ENCODE data around the gene MAML1. TPM values are rescaled to one million over a fixed set of nuclear protein-coding genes. Genes with fewer than 3 reads are reported as not detected.
"Not testable (repeated sequence)": the region's sequence is repeated elsewhere in the genome, so short reads cannot be mapped to it uniquely, and the experiment has no call there.

The MAML1 gene
- total and polyA plus RNA-seq, 3 donors from 2014 or later: 23.5 to 60.7 (median 52.5) TPM

- Histone ChIP-seq H3K9me3 (no peaks in the 10 kb centered on the region), H3K27me3 (no peaks in the 10 kb centered on the region), H3K4me3 (no peak overlapping the region), H3K4me1 (no peaks in the 10 kb centered on the region), H3K27ac (no peak overlapping the region), H3K36me3 (ENCODE audit: low read depth, missing control alignments) (no peaks in the 10 kb centered on the region)
- TF ChIP-seq CTCF (IDR thresholded peaks at IDR 0.05) (no peak), POLR2A (IDR thresholded peaks at IDR 0.05) (no peak)
- intact Hi-C loops (cut with DNase I; ENCODE audit: low total_unique reads): no loop called here
- DNase-seq: no peak
- WGBS, 2 donors: 81 to 89% methylated on average over 7 of the region's 7 CpGs
These were observed 47.7 kb downstream of the MAML1 start for GRCh38 chr5:179780362-179780761.

DNA sequence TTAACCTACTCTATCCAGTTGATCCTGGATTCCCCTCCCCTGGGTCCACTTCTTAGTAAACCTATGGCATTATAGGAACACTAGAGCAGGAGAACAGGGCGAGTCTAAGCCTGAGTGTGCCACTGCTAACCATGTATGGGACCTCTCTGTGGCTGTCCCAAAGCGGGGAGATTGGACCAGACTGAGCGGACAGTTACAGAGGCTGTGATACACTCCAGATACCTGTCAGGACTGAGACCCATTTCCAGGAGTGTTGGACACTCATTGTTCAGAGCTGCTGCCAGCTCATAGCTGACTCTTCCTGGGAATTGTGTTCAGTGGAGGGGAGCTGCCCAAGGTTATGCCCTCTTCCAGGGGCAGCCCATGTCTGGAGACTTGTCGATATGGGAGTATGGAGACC lies 49.2 kb downstream of the MAML1 start:
- no peak for TF ChIP-seq POLR2A (IDR thresholded peaks at IDR 0.05)
- no peak for TF ChIP-seq CTCF (IDR thresholded peaks at IDR 0.05)
- Histone ChIP-seq H3K4me1 (no peaks in the 10 kb centered on the region), H3K4me3 (no peak overlapping the region), H3K36me3 (ENCODE audit: low read depth, missing control alignments) (no peaks in the 10 kb centered on the region), H3K9me3 (no peaks in the 10 kb centered on the region), H3K27ac (no peak overlapping the region), H3K27me3 (no peaks in the 10 kb centered on the region)
- WGBS, 2 donors: 93 to 97% methylated on average over 3 to 4 of the region's 4 CpGs
- DNase-seq: no peak
- intact Hi-C loops (cut with DNase I; ENCODE audit: low total_unique reads): no loop called here

DNA sequence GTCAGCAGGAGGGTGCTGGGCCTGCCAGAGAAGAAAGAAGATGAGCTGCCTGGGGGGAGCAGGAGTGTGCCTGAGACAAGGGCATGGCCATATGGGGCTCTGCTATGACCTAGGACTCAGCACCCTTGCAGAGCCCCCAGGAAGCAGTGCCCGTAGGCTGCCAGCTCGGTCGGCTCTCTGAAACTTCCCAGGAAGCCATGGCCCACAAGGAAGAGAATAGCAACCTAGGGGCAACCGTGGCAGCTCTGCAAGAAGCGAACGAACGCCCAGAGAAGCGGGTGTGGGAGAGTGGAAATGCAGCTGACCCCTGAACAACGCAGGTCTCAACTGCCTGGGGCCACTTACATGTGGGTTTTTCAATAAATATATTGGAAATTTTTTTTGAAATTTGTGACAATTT lies 50.5 kb downstream of the MAML1 start:
- Histone ChIP-seq H3K36me3 (ENCODE audit: low read depth, missing control alignments) (no peaks in the 10 kb centered on the region), H3K27ac (no peak overlapping the region), H3K27me3 (no peaks in the 10 kb centered on the region), H3K9me3 (no peaks in the 10 kb centered on the region), H3K4me3 (no peak overlapping the region), H3K4me1 (no peaks in the 10 kb centered on the region)
- WGBS, 2 donors: 93 to 95% methylated on average over 9 of the region's 9 CpGs
- TF ChIP-seq POLR2A (IDR thresholded peaks at IDR 0.05): no peak
- DNase-seq: no peak
- intact Hi-C loops (cut with DNase I; ENCODE audit: low total_unique reads): no loop called here

DNA sequence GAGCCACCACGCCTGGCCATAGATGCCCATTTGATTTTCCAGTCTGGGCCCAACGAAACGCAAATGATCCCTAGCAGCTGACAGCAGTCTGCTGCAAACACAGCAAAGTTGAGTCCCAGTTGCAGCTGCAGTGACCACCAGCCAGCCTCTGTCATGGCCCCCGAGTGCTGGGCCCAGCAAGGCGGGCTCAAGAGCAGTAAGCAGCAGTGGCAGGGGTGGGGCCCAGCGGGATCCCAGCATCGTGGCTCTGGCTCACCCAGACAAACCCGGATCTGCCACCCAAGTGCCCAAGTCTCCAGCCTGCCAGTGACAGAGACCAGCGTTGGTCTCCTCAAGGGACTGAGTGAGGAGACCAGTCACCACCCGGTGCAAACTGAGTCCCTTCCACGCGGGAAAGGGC lies 54.2 kb downstream of the MAML1 start:
- H3K4me3 ChIP-seq: no peak overlapping the region
- H3K27ac ChIP-seq: no peak overlapping the region
- WGBS, 2 donors: 81 to 83% methylated on average over 7 to 12 of the region's 12 CpGs
- intact Hi-C loops (cut with DNase I; ENCODE audit: low total_unique reads): no loop called here
- no peak for TF ChIP-seq CTCF (IDR thresholded peaks at IDR 0.05)
- no peak for TF ChIP-seq POLR2A (IDR thresholded peaks at IDR 0.05)
- H3K9me3 ChIP-seq: no peaks in the 10 kb centered on the region
- H3K27me3 ChIP-seq: no peaks in the 10 kb centered on the region
- H3K36me3 ChIP-seq (ENCODE audit: low read depth, missing control alignments): no peaks in the 10 kb centered on the region
- no peak for DNase-seq
- no peaks in the 10 kb centered on the region for H3K4me1 ChIP-seq

DNA sequence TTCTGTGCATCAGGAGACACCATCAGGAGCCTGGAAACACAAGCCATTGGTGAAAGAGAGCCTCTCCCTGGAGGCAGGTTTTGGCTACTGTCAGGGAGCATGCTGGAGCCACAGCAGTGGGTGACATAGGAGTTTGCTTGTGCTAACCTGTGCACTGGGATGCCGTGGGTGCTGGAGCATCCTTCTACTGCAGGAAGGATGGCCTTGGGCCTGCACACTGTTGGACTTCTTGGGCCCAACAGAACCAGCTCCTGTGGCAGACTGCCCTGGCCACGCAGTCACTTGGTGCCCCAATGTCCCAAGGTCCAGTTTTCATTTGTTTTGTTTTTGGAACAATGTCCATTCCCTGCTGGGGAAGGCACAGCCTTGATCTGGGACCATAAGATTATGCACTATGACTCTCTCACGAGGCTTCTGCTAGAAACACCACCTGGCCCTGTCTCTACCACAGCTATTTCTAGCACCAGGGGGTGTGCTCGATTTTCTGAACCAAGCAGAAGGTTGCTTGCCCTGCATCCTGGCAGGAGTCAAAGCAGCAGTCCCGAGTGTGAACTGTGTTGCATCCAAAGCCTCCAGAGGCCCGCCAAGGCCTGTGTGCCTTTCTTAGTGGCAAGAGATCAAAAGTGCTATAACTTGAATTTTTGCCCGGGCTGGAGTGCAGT lies 55.7 kb downstream of the MAML1 start:
- H3K9me3 ChIP-seq: no peaks in the 10 kb centered on the region
- no peak overlapping the region for H3K27ac ChIP-seq
- no peaks in the 10 kb centered on the region for H3K27me3 ChIP-seq
- H3K36me3 ChIP-seq (ENCODE audit: low read depth, missing control alignments): no peaks in the 10 kb centered on the region
- TF ChIP-seq CTCF (IDR thresholded peaks at IDR 0.05): no peak
- no peak for TF ChIP-seq POLR2A (IDR thresholded peaks at IDR 0.05)
- DNase-seq: no peak
- no peak overlapping the region for H3K4me3 ChIP-seq
- intact Hi-C loops (cut with DNase I; ENCODE audit: low total_unique reads): no loop called here
- peaks cover 4% of the 10 kb centered on the region for H3K4me1 ChIP-seq
- WGBS, 2 donors: 91 to 93% methylated on average over 7 of the region's 7 CpGs

DNA sequence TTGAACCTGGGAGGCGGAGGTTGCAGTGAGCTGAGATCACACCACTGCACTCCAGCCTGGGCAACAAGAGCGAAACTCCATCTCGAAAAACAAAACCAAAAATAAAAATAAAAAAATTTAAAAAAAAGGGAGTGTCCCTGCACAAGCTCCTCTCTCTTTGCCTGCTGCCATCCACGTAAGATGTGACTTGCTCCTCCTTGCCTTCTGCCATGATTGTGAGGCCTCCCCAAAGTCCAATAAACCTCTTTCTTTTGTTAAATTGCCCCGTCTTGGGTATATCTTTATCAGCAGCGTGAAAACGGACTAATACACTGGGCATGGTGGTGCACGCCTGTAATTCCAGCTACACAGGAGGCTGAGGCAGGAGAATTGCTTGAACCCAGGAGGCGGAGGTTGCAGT lies 56.7 kb downstream of the MAML1 start:
- intact Hi-C loops (cut with DNase I; ENCODE audit: low total_unique reads); H3K27ac ChIP-seq; H3K4me3 ChIP-seq; H3K9me3 ChIP-seq; H3K27me3 ChIP-seq; DNase-seq; H3K36me3 ChIP-seq (ENCODE audit: low read depth, missing control alignments): not testable (repeated sequence)
- H3K4me1 ChIP-seq: peaks cover 14% of the 10 kb centered on the region
- WGBS, 2 donors: 93 to 94% methylated on average over 9 of the region's 9 CpGs
